ENCODE measurements around the gene AGK.

DNA sequence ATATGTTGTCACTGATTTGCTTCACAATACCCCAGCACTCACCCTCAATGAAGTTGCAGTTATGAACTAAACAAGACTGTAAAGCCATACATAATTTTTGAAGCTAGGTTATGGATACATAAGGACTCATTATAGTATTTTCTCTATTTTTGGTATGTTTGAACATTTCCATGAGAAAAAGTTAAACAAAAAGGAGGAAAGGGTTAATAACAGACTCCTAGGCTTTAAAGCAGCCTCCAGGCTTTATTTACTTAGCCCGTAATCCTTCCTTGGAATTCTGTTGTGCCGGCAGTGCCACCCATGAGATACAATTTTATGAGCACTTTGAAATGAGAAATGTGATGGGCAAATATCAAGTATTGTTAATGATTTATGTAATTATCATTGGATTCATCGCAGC is 152.9 kb downstream of the AGK start:
- TF ChIP-seq EP300 (IDR thresholded peaks at IDR 0.05): no peak
- TF ChIP-seq POLR2A (IDR thresholded peaks at IDR 0.05): no peak
- TF ChIP-seq, protein P1, sequence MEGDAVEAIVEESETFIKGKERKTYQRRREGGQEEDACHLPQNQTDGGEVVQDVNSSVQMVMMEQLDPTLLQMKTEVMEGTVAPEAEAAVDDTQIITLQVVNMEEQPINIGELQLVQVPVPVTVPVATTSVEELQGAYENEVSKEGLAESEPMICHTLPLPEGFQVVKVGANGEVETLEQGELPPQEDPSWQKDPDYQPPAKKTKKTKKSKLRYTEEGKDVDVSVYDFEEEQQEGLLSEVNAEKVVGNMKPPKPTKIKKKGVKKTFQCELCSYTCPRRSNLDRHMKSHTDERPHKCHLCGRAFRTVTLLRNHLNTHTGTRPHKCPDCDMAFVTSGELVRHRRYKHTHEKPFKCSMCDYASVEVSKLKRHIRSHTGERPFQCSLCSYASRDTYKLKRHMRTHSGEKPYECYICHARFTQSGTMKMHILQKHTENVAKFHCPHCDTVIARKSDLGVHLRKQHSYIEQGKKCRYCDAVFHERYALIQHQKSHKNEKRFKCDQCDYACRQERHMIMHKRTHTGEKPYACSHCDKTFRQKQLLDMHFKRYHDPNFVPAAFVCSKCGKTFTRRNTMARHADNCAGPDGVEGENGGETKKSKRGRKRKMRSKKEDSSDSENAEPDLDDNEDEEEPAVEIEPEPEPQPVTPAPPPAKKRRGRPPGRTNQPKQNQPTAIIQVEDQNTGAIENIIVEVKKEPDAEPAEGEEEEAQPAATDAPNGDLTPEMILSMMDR (IDR thresholded peaks at IDR 0.05): no peak
- no peak for TF ChIP-seq POLR2AphosphoS5 (IDR thresholded peaks at IDR 0.05)
